HG03432 (cell line): Measurements from ENCODE around the gene MPEG1.

Source experiments
- ATAC-seq: cut with Tn5 transposase; IDR thresholded peaks from one replicate; pipeline ENCODE4 v1.9.1; 2021; ENCODE audit warnings: mild to moderate bottlenecking, moderate library complexity; ENCODE audit not compliant: unreplicated experiment

The MPEG1 gene

GRCh38 chr11:59218319-59218718, 5.6 kb upstream of the MPEG1 start:
- no peak for ATAC-seq

GRCh38 chr11:59216641-59217564, 4.2 kb upstream of the MPEG1 start:
- ATAC-seq = peak; percentile 88

GRCh38 chr11:59214141-59214893, 1.6 kb upstream of the MPEG1 start:
- no peak for ATAC-seq

GRCh38 chr11:59212222-59212621, 505 bp downstream of the MPEG1 start:
- no peak for ATAC-seq

- ATAC-seq = no peak
Measured at GRCh38 chr11:59208956-59209355, 3.8 kb downstream of the MPEG1 start.

GRCh38 chr11:59207988-59208451, 4.7 kb downstream of the MPEG1 start:
- peak; percentile 79 for ATAC-seq

DNA sequence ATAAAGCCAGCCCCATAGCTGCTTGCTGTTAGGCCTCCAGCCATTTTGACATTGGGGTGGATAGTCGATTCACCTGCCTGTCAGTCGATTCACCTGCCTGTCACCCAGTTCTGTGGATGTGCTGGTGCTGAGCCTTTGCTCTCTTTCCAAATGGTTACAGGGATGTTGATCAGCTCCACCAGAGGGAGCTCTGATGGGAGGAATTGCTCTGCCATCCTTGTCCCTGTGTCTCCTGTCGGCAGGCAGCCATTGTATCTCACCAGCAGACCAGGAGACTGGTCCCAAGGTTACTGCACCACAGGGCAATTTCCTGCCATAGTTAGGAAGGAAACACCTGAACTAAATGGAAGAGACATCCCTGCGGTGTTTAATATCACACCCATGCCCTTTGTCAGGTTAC, 6.1 kb downstream of the MPEG1 start:
- no peak for ATAC-seq

GRCh38 chr11:59205648-59206047, 7.1 kb downstream of the MPEG1 start:
- no peak for ATAC-seq

GRCh38 chr11:59204746-59205145, 8.0 kb downstream of the MPEG1 start:
- ATAC-seq = no peak

DNA sequence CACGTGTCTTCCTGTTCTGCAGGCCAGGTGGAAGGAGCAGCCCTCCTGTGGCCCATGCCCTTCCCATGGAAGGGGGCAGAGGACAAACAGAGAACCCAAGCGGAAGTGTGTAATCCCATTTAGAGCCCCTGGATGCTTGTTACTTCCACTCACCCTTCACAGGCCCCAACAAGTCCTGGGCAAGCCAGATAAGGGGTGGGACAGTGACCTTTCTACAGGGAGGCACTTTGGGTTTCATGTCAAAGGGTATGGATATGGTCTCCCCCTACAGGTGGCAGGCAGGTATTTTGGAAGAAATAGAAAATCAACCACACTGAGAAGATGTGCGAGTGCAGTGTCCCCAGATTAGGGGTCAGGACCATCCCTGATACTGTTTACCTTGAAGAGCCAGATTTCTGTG, 11.4 kb downstream of the MPEG1 start:
- ATAC-seq = no peak

DNA sequence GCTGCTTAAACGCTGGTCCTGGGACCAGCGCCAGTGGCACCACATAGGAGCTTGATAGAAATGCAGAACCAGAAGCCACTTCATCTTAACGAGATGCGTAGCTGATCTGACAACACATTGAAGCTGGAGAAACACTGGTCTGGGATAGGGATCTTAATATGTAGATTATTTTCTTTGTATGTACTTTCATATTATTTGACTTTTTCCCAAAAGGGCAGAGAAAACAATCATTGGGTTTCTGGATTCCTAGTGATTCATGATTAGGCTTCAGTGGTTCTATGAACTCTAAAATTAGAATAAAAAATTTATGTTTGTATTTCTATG, 12.3 kb downstream of the MPEG1 start:
- ATAC-seq = no peak

GRCh38 chr11:59199546-59200422, 12.9 kb downstream of the MPEG1 start:
- peak; percentile 71 for ATAC-seq

- no peak for ATAC-seq
Measured at GRCh38 chr11:59198726-59199125, 14.0 kb downstream of the MPEG1 start.

DNA sequence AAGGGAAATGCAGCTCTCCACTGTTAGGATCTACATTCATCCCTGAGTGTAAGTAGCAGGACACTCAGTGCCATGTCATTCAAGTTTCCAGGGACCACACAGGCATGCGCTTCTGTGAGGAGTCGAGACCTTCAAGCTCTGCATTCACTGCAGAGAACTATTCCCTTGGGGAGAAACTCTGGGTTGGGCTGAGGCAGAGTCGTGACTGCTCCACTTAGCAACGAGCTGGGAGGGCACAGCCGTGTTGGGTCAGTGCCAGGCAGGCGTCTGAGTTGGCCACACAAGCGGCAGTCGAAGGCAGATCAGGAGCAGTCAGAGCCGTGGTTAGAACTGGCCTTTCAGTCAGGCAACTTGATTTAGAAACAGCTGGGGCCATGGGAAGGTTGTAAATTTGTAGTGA, 14.7 kb downstream of the MPEG1 start:
- no peak for ATAC-seq

GRCh38 chr11:59196777-59197176, 15.9 kb downstream of the MPEG1 start:
- no peak for ATAC-seq

GRCh38 chr11:59195586-59195985, 17.1 kb downstream of the MPEG1 start:
- ATAC-seq = no peak

DNA sequence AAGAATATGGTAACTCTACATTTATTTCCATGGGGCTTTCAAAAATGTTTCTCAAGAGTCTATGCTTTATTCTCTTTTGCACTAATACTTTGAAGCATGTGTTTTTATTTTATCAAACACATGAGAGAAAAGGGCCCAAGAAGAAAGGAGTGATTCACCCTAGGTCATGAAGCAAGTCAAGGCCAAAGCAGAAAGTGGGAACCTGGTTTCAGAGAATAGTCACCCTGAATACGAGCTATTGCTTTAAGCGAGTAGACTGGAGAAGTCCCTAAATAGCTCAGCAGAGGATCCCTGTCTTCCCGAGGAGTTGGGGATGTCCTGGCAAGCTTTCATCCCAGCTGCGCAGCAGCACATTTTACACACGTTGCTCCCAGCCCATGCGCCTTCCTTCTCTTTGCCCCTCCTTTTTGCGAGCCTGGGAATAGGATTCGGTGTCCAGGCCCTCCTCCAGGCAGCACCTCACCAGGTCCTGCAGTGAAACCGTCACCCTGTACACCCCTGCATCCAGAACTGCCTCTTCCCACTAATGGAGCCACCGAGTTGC, 19.1 kb downstream of the MPEG1 start:
- ATAC-seq = no peak

DNA sequence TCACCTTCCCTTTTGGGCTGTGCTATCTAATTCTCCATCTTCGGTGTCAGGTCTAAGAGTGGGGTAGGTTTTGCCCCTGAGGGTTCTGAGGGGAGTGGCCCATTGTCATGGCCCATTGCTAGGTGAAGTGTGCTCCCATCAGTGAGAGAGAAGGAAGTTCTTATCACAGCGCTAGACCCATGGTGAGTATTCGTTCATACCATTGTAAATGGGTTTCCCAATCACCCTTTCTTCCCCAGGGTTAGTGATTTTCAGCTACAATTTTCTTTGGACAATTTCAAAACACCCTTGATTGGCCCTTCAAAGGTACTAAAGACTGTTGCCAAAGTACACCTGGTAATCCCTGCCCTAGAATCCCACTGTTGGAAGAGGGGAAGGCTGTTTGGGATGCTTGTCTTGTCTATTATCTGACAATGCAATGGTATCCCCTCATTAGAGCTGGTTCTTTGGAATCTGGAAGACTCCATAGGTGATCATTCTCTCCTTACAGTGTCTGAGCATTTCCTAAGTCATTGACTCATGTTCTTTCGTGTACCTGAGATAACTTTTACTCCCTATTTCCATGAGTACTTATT, 20.2 kb downstream of the MPEG1 start:
- no peak for ATAC-seq

DNA sequence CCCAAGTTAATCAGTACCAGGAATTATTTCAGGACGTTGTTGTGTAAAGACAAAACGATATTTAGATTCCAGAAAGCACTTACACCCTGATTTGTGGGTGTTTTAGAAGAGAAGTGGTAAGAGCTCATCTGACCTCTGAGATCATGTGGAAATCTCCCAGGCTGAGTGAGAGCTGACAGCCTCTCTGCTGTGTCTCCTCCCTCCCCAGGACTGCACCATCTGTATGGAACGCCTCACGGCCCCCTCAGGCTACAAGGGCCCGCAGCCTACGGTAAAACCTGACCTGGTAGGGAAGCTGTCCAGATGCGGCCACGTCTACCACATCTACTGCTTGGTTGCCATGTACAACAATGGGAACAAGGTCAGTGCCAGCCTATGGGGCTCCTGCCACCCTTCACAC, 20.8 kb downstream of the MPEG1 start:
- no peak for ATAC-seq

GRCh38 chr11:59191095-59191494, 21.6 kb downstream of the MPEG1 start:
- no peak for ATAC-seq

GRCh38 chr11:59189986-59190385, 22.7 kb downstream of the MPEG1 start:
- ATAC-seq = no peak
